ENCODE results near the gene AMFR.

Gene AMFR

DNA sequence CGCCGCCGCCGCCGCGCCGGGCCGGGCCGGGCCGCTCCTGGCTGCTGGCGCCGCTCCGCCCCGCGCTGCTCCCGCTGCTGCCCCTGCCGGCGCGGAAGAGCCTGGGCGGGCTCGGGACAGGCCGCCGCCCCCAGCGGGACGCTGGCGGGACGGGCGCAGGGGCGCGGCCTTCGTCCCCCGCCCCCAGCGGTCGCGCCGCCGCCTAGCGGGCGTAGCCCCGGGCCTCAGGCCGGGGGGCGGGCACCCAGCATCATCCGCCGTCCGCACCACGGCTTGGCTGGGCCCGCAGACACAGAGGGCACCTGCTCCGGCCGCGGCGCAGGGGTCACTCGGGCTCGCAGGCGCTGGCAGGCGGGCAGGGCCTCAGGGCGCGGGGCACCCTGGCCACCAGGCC, at the start of gene AMFR:
AMFR (minus strand) TSS at position 107 of the 394 bp plus-strand sequence. CDS start 218 bp downstream, outside the sequence.
- Histone ChIP-seq H3K27ac (ENCODE audit: low read depth, low read length, poor library complexity, severe bottlenecking) (peak within 1 kb of the TSS; percentile 90), H3K9me2 (ENCODE audit: low read depth, low read length) (no peaks in the 10 kb centered on the region), H4K20me1 (ENCODE audit: insufficient read depth, low read length) (no peaks in the 10 kb centered on the region), H3K36me3 (ENCODE audit: insufficient read depth, low read length) (peaks cover 19% of the 10 kb centered on the region; the same call in 1 of the 2 replicates), H3F3A (ENCODE audit: insufficient read depth, low read length) (no peaks in the 10 kb centered on the region; the same call in 1 of the 2 replicates), H3K79me2 (ENCODE audit: insufficient read depth, low read length) (peaks cover 41% of the 10 kb centered on the region), H3K27me3 (ENCODE audit: insufficient read depth, low read length) (no peaks in the 10 kb centered on the region), H3K4me3 (ENCODE audit: low read depth, low read length, poor library complexity, severe bottlenecking) (peak within 1 kb of the TSS; percentile 91), H3K9me3 (ENCODE audit: low read length) (no peaks in the 10 kb centered on the region), H3K4me1 (ENCODE audit: insufficient read depth, low read length, severe bottlenecking) (peaks cover 41% of the 10 kb centered on the region), H3K9ac (ENCODE audit: low read length) (peak within 1 kb of the TSS; percentile 86), H3K4me2 (ENCODE audit: low read length) (peak within 1 kb of the TSS; percentile 85), H2AFZ (ENCODE audit: low read length) (no peak within 1 kb of the TSS)
- no peak for TF ChIP-seq EZH2 (IDR thresholded peaks at IDR 0.05; ENCODE audit: borderline replicate concordance, low read length)
- TF ChIP-seq CTCF (IDR thresholded peaks at IDR 0.05; ENCODE audit: low read length), result no peak; the same call in 1 of the 2 replicates

DNA sequence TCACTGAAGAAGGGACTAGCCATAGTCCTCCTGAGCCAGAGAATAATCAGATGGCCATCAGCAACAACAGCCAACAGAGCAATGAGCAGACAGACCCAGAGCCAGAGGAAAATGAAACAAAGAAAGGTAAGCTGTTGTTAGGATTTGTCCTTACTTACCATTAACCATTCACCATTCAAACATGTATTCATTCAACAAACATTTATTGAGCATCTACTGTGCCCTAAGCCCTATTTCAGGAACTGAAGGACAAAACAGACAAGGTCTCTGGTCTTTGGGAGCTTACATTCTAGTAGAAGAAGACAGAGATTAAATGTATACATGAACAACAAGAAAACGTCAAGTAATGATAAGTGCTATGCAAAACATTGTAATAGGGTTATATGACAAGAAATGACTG, 45.3 kb upstream of the AMFR start:
- H3K27ac ChIP-seq (ENCODE audit: low read depth, low read length, poor library complexity, severe bottlenecking), result no peak overlapping the region
- no peaks in the 10 kb centered on the region for H3F3A ChIP-seq (ENCODE audit: insufficient read depth, low read length)
- no peaks in the 10 kb centered on the region for H4K20me1 ChIP-seq (ENCODE audit: insufficient read depth, low read length)
- H3K9me3 ChIP-seq (ENCODE audit: low read length), result no peaks in the 10 kb centered on the region
- H3K79me2 ChIP-seq (ENCODE audit: insufficient read depth, low read length), result no peaks in the 10 kb centered on the region
- TF ChIP-seq CTCF (IDR thresholded peaks at IDR 0.05; ENCODE audit: low read length), result no peak
- TF ChIP-seq EZH2 (IDR thresholded peaks at IDR 0.05; ENCODE audit: borderline replicate concordance, low read length), result no peak
- no peak overlapping the region for H2AFZ ChIP-seq (ENCODE audit: low read length)
- no peaks in the 10 kb centered on the region for H3K4me1 ChIP-seq (ENCODE audit: insufficient read depth, low read length, severe bottlenecking)
- H3K36me3 ChIP-seq (ENCODE audit: insufficient read depth, low read length), result peaks cover 95% of the 10 kb centered on the region
- H3K4me2 ChIP-seq (ENCODE audit: low read length), result no peak overlapping the region
- H3K27me3 ChIP-seq (ENCODE audit: insufficient read depth, low read length), result no peaks in the 10 kb centered on the region
- H3K9me2 ChIP-seq (ENCODE audit: low read depth, low read length), result no peaks in the 10 kb centered on the region
- H3K4me3 ChIP-seq (ENCODE audit: low read depth, low read length, poor library complexity, severe bottlenecking), result no peak overlapping the region
- no peak overlapping the region for H3K9ac ChIP-seq (ENCODE audit: low read length)

DNA sequence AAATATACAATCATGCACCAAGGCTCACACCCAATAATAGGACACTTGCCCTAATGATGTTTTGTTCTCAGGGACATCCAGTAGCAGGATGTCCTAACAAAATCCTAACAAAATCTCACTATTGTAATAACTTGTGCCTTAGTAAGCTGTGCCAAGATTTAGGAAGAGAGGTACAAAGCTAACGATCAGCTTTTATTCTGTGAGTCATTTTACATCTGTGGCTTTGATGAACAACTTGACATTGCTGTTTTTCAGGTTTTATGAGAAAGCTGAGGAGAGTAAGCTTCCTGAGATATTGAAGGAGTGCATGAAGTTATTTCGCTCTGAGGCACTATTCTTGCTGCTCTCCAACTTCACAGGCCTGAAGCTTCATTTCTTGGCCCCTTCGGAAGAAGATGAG, 44.9 kb upstream of the AMFR start:
- Histone ChIP-seq H4K20me1 (ENCODE audit: insufficient read depth, low read length) (no peaks in the 10 kb centered on the region), H3K27ac (ENCODE audit: low read depth, low read length, poor library complexity, severe bottlenecking) (no peak overlapping the region), H3K4me3 (ENCODE audit: low read depth, low read length, poor library complexity, severe bottlenecking) (no peak overlapping the region), H3K9me3 (ENCODE audit: low read length) (no peaks in the 10 kb centered on the region), H3K27me3 (ENCODE audit: insufficient read depth, low read length) (no peaks in the 10 kb centered on the region), H3K4me1 (ENCODE audit: insufficient read depth, low read length, severe bottlenecking) (no peaks in the 10 kb centered on the region), H3K9ac (ENCODE audit: low read length) (no peak overlapping the region), H2AFZ (ENCODE audit: low read length) (no peak overlapping the region), H3K36me3 (ENCODE audit: insufficient read depth, low read length) (peaks cover 95% of the 10 kb centered on the region), H3K4me2 (ENCODE audit: low read length) (no peak overlapping the region), H3F3A (ENCODE audit: insufficient read depth, low read length) (no peaks in the 10 kb centered on the region), H3K9me2 (ENCODE audit: low read depth, low read length) (no peaks in the 10 kb centered on the region), H3K79me2 (ENCODE audit: insufficient read depth, low read length) (no peaks in the 10 kb centered on the region)
- TF ChIP-seq CTCF (IDR thresholded peaks at IDR 0.05; ENCODE audit: low read length), result no peak
- no peak for TF ChIP-seq EZH2 (IDR thresholded peaks at IDR 0.05; ENCODE audit: borderline replicate concordance, low read length)
